NB4 (cell line): ENCODE results near the gene CHCHD3.

Experiments used
- DNase-seq: peaks from one replicate; pipeline ENCODE4 v3.0.0; 2010; ENCODE audit warnings: low read depth
- H3K4me3 ChIP-seq: one replicate; pipeline ENCODE4 v1.5.1; 2011; ENCODE audit warnings: mild to moderate bottlenecking, low read depth, low read length, moderate library complexity
- MYC ChIP-seq: IDR thresholded peaks from 2 replicates; pipeline ENCODE4 v1.6.1; 2011; ENCODE audit warnings: low read depth, low read length
- POLR2A ChIP-seq: IDR thresholded peaks from 2 replicates; pipeline ENCODE4 v1.6.1; 2011; ENCODE audit warnings: mild to moderate bottlenecking; ENCODE audit not compliant: insufficient read length; ENCODE audit errors: extremely low read depth
- TF ChIP-seq, protein P1 (sequence below): IDR thresholded peaks from 2 replicates; pipeline ENCODE4 v1.6.1; 2011; ENCODE audit warnings: low read depth, low read length
- TF ChIP-seq, protein P2 (sequence below): IDR thresholded peaks from one replicate; pipeline ENCODE4 v1.5.1; 2012; ENCODE audit warnings: low read depth, low read length

Gene CHCHD3

DNA sequence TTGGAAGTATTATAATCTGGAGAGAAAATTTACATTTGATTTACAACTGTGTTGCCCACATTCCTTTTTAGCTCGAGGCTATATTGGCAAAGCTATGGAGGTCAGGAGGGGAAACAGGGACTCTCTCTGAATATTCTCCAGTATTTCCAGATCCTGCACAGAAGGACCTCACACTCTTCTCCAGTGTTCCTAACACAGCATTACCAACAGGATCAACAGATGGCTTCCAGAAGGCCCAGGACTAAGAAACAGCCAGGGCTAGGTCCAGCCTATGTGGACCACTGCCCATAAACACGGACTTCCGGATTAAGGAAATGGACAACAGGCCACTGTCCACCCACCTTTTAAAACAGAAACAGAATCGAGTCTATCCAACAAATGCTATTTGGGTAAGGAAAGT, 65.3 kb downstream of the CHCHD3 start:
- DNase-seq, result no peak
- H3K4me3 ChIP-seq, result no peak overlapping the region
- TF ChIP-seq POLR2A, result no peak
- TF ChIP-seq, protein P1, sequence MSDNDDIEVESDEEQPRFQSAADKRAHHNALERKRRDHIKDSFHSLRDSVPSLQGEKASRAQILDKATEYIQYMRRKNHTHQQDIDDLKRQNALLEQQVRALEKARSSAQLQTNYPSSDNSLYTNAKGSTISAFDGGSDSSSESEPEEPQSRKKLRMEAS, result no peak
- TF ChIP-seq MYC, result no peak
- TF ChIP-seq, protein P2, sequence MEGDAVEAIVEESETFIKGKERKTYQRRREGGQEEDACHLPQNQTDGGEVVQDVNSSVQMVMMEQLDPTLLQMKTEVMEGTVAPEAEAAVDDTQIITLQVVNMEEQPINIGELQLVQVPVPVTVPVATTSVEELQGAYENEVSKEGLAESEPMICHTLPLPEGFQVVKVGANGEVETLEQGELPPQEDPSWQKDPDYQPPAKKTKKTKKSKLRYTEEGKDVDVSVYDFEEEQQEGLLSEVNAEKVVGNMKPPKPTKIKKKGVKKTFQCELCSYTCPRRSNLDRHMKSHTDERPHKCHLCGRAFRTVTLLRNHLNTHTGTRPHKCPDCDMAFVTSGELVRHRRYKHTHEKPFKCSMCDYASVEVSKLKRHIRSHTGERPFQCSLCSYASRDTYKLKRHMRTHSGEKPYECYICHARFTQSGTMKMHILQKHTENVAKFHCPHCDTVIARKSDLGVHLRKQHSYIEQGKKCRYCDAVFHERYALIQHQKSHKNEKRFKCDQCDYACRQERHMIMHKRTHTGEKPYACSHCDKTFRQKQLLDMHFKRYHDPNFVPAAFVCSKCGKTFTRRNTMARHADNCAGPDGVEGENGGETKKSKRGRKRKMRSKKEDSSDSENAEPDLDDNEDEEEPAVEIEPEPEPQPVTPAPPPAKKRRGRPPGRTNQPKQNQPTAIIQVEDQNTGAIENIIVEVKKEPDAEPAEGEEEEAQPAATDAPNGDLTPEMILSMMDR, result no peak

DNA sequence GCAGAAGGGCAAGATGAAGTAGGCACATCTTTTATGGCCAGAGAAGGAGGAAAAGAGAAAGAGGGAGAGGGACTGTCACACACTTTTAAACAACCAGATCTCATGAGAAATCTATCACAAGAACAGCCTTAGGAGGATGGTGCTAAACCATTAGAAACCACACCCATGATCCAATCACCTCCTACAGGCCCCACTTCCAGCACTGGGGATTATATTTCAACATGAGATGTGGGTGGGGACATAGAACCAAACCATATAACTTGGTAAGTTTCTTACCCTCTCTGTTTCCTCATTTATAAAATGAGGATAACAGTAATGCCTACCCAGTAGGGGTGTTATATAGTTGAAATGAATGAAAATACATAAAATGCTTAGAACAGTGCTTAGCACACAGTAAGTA, 66.0 kb downstream of the CHCHD3 start:
- DNase-seq, result peak; percentile 21
- TF ChIP-seq, protein P1, result no peak
- no peak for TF ChIP-seq MYC
- TF ChIP-seq POLR2A, result no peak
- TF ChIP-seq, protein P2, result no peak
- no peak overlapping the region for H3K4me3 ChIP-seq

GRCh38 chr7:133011746-133012145, 70.1 kb downstream of the CHCHD3 start:
- TF ChIP-seq, protein P1, result no peak
- TF ChIP-seq MYC (no peak), POLR2A (no peak)
- TF ChIP-seq, protein P2, result no peak
- no peak for DNase-seq

DNA sequence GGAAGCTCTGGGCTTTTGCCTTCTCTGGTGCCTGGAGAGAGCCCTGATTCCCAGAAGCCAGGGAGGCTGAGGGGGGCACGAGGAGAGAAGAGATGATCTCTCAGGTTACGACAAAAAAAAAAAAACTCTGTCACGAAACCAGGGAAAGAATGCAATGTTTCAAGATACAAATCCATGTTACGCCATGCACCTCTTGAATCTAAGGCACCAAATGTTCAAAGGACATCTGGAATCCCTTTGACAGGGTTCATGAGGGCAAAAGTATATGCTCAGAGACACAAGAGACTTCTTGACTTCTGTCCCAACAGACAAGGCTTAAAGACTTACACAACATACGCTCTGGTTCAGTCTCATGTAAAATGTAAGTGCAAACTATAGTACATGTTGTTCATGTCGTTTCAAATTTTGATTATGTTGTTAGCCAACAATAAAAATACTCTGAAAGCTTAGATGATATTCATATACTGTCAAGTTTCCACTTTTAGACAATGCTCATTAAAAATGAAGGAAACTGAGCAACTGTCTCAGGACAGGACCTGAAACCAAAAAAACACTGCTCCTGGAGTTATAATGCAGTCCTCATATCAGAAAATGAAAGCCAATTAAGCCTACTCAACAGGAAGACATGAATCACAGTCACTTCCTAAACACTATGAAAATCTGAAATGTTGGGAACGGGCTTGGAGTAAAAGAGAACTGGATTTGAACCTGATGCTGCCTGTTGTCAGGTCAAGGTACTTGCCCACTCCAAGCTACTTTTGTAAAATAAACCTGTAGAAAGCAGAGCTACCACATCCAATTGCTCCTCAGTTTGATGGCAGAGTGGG, 72.3 kb downstream of the CHCHD3 start:
- TF ChIP-seq, protein P2, result no peak
- TF ChIP-seq POLR2A, result no peak
- TF ChIP-seq MYC, result no peak
- TF ChIP-seq, protein P1, result no peak
- no peak for DNase-seq
- H3K4me3 ChIP-seq, result no peak overlapping the region

More at GRCh38 chr7:133011746-133012145, 70.1 kb downstream of the CHCHD3 start:
- H3K4me3 ChIP-seq, result no peak overlapping the region

DNA sequence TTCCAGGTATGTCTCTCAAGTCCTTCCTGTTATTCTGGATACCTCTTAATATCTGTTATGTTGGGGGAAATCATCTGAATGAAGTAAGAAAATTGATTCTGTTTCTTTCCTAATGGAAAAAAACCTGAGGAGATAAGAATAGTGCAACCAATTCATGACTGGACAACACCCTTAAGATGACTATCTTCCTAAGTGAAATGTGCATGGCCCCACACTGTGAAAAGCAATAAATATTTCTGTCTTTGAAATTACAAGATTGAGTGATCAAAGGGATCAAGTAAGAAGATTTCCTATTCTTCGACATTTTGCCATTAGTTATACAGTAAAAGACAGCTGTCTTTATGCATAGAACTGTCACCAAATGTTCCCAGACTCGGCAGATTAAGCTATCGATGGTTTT, 73.9 kb downstream of the CHCHD3 start:
- TF ChIP-seq, protein P2, result no peak
- no peak for TF ChIP-seq MYC
- TF ChIP-seq, protein P1, result no peak
- TF ChIP-seq POLR2A, result no peak
- no peak for DNase-seq
- no peak overlapping the region for H3K4me3 ChIP-seq
